Raji (cell line): ENCODE results near the gene RAMP3.

Source experiments
- POLR2A ChIP-seq: IDR thresholded peaks from 2 replicates; pipeline ENCODE4 v1.6.1; 2011; ENCODE audit warnings: low read depth, low read length, control low read depth; ENCODE audit not compliant: insufficient read depth

Gene RAMP3

DNA sequence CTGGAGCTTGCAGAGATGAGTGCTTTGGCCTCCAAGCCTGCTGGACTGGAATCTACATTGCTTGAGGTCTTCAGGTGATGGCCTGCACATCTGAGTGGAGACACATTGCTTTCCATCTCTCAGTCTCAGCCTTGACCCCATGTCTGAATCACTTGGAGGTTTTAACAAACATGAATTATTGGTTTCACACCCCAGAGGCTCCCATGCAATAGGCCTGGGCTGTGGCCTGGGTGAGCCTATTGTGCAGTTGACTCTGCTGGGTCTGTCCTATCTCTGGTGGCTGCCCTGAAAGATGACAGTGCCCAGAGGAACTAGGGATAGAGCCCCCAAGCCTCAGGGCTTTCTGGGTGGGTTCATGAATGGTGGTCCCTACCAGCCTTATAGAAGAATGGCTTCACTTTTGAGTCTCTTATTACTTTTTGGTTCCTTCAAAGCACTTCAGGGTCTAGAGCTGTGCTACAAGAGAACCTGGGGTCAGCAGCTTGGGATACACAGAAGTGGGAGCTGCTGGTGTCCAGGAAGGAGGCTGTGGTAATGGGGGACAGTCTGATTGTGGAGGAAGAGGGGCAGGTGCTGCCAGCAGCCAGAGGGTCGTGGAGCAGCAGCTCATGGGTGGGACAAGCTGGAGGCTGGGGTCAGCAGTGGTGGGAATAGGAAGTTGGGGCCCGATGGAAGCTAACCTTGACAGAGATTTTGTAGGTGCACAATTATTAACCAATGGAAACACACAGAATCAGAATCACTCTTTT is 5.5 kb downstream of the RAMP3 start:
- no peak for TF ChIP-seq POLR2A

DNA sequence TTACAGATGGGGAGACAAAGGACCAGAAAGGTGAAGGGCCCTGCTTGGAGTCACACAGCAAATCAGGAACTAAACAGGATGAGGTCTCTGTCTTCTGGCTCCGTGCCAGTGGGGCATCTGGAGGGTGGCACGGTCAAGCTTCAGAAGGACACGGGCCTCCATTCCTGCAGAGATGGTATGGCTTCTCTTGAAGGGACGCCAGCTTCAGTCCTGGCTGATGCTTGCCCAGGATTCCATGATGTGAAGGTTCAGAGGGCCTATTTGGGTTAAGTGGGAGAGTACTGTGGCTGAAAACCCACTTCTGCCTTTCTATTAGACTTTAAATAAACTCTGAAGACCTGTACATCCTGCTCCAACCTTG is 6.1 kb downstream of the RAMP3 start:
- TF ChIP-seq POLR2A: no peak

- TF ChIP-seq POLR2A: no peak
Measured at GRCh38 chr7:45165857-45166256, 8.3 kb downstream of the RAMP3 start.

GRCh38 chr7:45171946-45172345 is 14.4 kb downstream of the RAMP3 start:
- TF ChIP-seq POLR2A: no peak

GRCh38 chr7:45173596-45174327 is 16.2 kb downstream of the RAMP3 start:
- no peak for TF ChIP-seq POLR2A

DNA sequence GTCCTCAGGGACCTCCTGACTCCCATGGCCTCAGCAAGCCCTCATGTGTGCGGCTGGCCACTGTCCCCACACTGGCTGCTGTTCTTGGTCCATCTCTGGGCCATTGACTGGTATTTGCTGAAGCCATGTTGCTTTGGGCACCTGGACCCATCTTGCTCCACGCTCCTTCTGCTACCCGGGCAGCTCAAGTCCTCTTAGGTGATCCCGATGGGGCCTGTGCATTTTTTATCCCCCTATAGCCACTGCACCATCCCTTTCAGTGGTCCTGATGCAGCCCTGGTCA is 16.7 kb downstream of the RAMP3 start:
- TF ChIP-seq POLR2A: no peak

DNA sequence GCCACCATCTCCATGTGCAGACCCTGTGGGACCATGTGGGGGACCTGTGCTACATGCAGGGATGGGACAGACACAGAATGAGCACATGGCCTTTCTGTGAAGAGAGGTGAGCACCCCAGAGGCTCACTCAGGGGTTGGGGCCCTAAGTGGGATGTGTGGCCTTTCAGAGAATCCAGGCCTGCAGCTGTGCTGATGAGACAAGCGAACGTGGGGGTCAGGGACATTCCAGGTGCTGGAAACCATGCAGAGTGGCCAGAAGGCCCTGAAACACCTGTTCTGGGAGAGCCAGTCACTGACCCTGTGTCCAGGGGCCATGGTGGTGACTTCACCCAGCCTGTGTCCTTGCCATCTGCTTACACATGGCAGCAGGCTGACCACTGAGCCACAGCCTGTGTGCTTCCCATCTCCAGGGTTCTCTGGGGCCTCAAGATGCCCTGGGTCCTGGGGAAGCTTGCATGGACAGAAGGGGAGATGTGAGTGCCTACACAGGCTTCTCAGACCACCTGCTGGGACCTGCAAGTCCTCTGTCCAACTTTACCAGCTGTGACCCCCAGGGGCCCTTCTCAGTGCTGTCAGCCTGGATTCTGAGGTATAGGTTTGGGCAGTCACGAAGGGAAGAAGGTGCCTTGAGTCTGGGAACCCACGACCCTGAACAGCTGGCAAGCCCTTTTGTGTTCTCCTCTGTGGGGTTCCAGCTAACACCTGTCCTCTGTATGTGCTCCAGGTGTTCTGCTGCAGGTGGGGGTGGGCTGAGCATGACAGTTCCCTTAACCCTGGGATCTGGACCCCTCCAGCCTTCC is 17.6 kb downstream of the RAMP3 start:
- no peak for TF ChIP-seq POLR2A

- TF ChIP-seq POLR2A: no peak
Measured at GRCh38 chr7:45176091-45176490, 18.5 kb downstream of the RAMP3 start.

GRCh38 chr7:45176886-45177731 is 19.5 kb downstream of the RAMP3 start:
- no peak for TF ChIP-seq POLR2A

- TF ChIP-seq POLR2A: no peak
Measured at GRCh38 chr7:45177801-45178200, 20.2 kb downstream of the RAMP3 start.

DNA sequence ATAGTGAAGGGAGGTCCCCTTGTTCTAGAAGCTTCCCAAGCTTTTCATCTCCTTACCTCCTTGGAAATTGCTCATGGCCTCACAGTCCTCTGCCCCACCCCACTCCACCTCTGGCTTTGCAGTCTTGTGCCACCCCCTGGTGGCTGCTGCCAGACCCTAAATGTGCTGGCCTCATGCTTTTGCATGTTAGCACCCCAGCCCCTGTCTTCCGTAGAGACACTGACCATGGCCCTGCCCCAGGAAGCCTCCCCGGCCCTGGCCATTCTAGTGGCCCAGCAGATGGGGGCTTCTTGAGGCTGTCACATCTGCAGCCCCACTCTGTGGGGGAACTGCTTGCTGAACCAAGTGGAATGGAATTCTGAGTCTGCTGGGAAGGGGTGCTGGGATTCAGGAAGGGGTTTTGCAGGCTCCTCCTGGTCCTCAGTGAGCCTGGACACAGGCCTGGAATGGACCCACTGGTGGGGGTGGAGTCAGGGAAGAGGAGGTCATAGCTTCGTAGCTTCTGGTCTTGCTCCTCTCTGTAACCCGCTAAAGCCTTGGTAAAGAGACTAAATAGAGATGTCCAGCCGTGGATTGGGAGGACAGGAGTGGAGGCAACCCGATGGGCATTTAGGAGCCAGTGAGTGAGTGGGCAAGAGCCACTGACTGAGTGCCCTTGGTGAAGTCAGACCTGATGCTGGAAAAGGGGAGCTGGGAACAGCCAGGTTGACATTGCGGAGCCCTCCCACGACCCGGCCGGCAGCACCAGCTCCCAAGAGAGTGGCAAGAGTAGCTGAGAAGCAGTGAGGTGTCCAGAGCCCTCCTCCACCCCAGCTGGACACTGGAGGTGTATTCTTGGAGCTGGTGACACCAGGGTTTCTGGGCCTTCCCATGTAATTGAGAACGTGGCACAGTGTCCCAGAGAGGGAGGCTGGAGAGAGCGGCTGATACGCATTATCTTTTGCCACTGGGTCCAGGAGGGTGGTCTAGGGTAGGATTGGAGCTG is 20.9 kb downstream of the RAMP3 start:
- no peak for TF ChIP-seq POLR2A

DNA sequence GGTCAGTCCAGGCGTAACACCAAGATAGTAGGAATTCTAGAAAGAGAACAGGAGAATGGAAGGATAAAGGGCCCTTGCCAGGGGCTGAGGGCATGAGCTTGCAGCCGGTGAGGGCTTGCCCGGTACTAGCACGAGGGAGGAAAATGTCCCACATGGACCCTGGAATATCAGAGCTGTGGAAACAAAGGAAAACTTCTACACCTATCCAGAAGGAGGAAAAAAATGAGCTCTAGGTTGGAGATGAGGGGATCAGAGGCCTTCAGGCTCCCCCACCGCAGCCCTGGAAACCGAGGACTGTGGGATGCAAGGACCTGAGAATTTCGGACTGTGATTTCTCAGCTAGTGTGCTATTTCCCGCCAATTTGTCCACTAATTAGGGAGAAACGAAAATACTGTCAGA is 22.1 kb downstream of the RAMP3 start:
- no peak for TF ChIP-seq POLR2A

DNA sequence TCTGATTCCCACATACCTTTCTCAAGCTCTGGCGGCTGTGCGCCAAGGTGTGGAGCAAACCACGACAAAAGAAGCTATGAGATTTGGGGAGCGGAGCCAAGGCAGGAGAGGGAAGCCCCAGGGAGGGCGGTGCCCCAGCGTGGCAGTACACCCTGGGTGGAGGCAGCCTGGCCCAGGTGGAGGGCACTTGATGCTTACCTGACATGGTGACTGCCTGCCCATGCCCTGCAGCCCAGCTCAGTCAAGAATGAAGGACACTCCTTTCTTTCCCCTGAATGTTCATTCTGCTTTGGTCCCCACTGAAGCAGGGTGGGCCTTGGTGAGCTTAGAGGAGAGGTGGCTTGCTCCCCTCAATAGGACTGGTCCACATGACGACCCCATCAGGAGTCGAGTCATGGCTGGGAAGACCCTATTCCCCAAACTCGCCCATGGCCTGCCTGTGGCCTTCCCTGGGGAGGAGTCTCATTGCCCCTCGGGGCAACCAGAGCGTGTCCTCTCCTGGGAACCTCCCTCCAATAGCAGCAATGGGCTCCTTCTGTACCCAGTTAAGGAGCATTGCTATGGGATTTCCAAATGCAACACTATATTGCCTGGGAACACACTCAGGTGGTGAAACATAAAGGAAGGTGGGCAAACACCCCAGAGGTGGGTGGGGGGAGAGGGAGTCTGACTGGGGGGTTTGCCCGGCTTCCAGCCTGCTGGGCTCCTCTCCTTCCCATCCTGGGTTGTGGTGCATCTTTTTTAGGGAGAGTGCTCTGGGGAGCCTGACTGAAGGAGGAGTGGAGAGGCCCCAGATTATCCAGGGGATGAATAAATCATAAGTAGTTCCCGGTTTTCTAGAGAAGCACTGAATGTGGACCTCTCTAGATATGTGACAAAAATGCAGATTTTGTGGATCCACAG is 22.7 kb downstream of the RAMP3 start:
- no peak for TF ChIP-seq POLR2A
